Keratinocyte (primary cell): ENCODE results near the gene QRICH1. TPM values are rescaled to one million over a fixed set of nuclear protein-coding genes. Genes with fewer than 3 reads are reported as not detected.

Experiments used
- DNase-seq: peaks from one replicate; pipeline ENCODE4 v3.0.0-alpha.2; 2011; ENCODE audit warnings: low read depth, missing footprints, low spot score
- FAIRE-seq: peaks from 2 replicates; lab custom pipeline; 2011; peaks lifted over from hg19 to GRCh38; lab: Jason Lieb, UNC
- H2AFZ ChIP-seq: 2 replicates; pipeline ENCODE4 v1.6.0; 2012; ENCODE audit warnings: low read length, control low read depth, inconsistent platforms; ENCODE audit not compliant: control insufficient read depth
- H3K27ac ChIP-seq: 2 replicates; pipeline ENCODE4 v1.5.1; 2011; ENCODE audit warnings: low read length; ENCODE audit not compliant: control insufficient read depth, insufficient read depth
- H3K27me3 ChIP-seq: 3 replicates; pipeline ENCODE4 v1.6.0; 2011; ENCODE audit warnings: low read length; ENCODE audit not compliant: control insufficient read depth, insufficient read depth; ENCODE audit errors: extremely low read depth
- H3K36me3 ChIP-seq, 2 experiments: 2 replicates in 1 of 2; 3 replicates in 1 of 2; pipeline ENCODE4 v1.5.1; 2011; ENCODE audit warnings: low read length in 2 of 2, mild to moderate bottlenecking in 1 of 2; ENCODE audit not compliant: control insufficient read depth in 2 of 2, insufficient read depth in 2 of 2; ENCODE audit errors: extremely low read depth in 1 of 2
- H3K4me1 ChIP-seq: 3 replicates; pipeline ENCODE4 v1.5.1; 2011; ENCODE audit warnings: low read length; ENCODE audit not compliant: control insufficient read depth, insufficient read depth; ENCODE audit errors: extremely low read depth
- H3K4me2 ChIP-seq: 3 replicates; pipeline ENCODE4 v1.6.0; 2011; ENCODE audit warnings: low read depth, low read length; ENCODE audit not compliant: control insufficient read depth, insufficient read depth; ENCODE audit errors: extremely low read depth
- H3K4me3 ChIP-seq, 3 experiments: fragments of 200-600 bp in 1 of 3; sonication (generic) in 1 of 3; 2 replicates in 2 of 3; 3 replicates in 1 of 3; pipeline ENCODE4 v1.5.1; 2011 to 2016; ENCODE audit warnings: low read length in 3 of 3, mild to moderate bottlenecking in 3 of 3, control low read depth in 2 of 3, inconsistent platforms in 1 of 3, low read depth in 1 of 3, mixed read lengths in 1 of 3, mixed run types in 1 of 3, moderate library complexity in 1 of 3; ENCODE audit not compliant: control insufficient read depth in 2 of 3, insufficient read depth in 2 of 3; ENCODE audit errors: extremely low read depth in 1 of 3
- H3K79me2 ChIP-seq: 2 replicates; pipeline ENCODE4 v1.6.0; 2012; ENCODE audit warnings: low read length; ENCODE audit not compliant: control insufficient read depth, insufficient read depth
- H3K9ac ChIP-seq: 3 replicates; pipeline ENCODE4 v1.6.0; 2011; ENCODE audit warnings: low read length; ENCODE audit not compliant: control insufficient read depth, insufficient read depth; ENCODE audit errors: extremely low read depth
- H3K9me1 ChIP-seq: 3 replicates; pipeline ENCODE4 v1.6.0; 2011; ENCODE audit warnings: low read length; ENCODE audit not compliant: control insufficient read depth, insufficient read depth; ENCODE audit errors: extremely low read depth
- H3K9me3 ChIP-seq: 2 replicates; pipeline ENCODE4 v1.5.1; 2012; ENCODE audit warnings: low read depth, low read length; ENCODE audit not compliant: control insufficient read depth
- H4K20me1 ChIP-seq: 3 replicates; pipeline ENCODE4 v1.6.0; 2011; ENCODE audit warnings: low read length; ENCODE audit not compliant: control insufficient read depth, insufficient read depth; ENCODE audit errors: extremely low read depth
- CTCF ChIP-seq, 3 experiments: IDR thresholded peaks in 1 of 3; conservative IDR thresholded peaks in 1 of 3; optimal IDR thresholded peaks in 1 of 3; 2 replicates in 2 of 3; 3 replicates in 1 of 3; pipeline versions ENCODE3 to v1.5.1; 2011; ENCODE audit warnings: low read length in 3 of 3, mild to moderate bottlenecking in 3 of 3, moderate library complexity in 2 of 3, control low read depth in 1 of 3, inconsistent platforms in 1 of 3; ENCODE audit not compliant: insufficient read depth in 2 of 3; ENCODE audit errors: extremely low read depth in 1 of 3
- EZH2 ChIP-seq: IDR thresholded peaks from one replicate; pipeline ENCODE4 v1.6.1; 2012; ENCODE audit warnings: inconsistent platforms, mild to moderate bottlenecking, low read length, moderate library complexity
- dilution Hi-C: fragments of 300-500 bp; cut with MboI; formaldehyde crosslinking; loops from one replicate; pipeline ENCODE4 v1.7.0; 2020; ENCODE audit warnings: low sequenced_read_pairs; ENCODE audit not compliant: extremely low pct_ligation_motif_present
- polyA plus RNA-seq, 5 experiments: library from polyadenylated mRNA; depleted of rRNA in 3 of 5; stranded (reverse) in 3 of 5; stranded (forward) in 1 of 5; unstranded in 1 of 5; fragments of >200 nt; gene quantifications; 1 replicate in 1 of 5; 2 replicates in 3 of 5; 3 replicates in 1 of 5; pipeline versions ENCODE4 v1.2.1 to v1.2.3, GENCODE V29; 2011 to 2012; ENCODE audit warnings: missing spikeins in 2 of 5, low read depth in 1 of 5, low replicate concordance in 1 of 5
- small RNA-seq, 3 experiments: library from RNA; depleted of rRNA; stranded (forward); fragments of <200 nt; gene quantifications; one replicate each; pipeline ENCODE3, GENCODE V24; 2012; ENCODE audit warnings: low read depth in 3 of 3, low replicate concordance in 1 of 3; ENCODE audit not compliant: insufficient read length in 3 of 3

Gene QRICH1
- polyA plus RNA-seq, 1 donor (not counting 4 experiments of a cell fraction or from before 2014, with no cell fraction given): 60.4 TPM

GRCh38 chr3:48982016-48982415 is 111.9 kb downstream of the QRICH1 start:
- Histone ChIP-seq H3K4me3 (no peak overlapping the region), H3K9me1 (no peaks in the 10 kb centered on the region), H4K20me1 (no peaks in the 10 kb centered on the region), H3K36me3 (peaks cover 45 to 57% of the 10 kb centered on the region in 2 experiments), H3K4me1 (no peaks in the 10 kb centered on the region), H3K4me2 (no peak overlapping the region), H3K27ac (no peak overlapping the region), H3K9ac (no peak overlapping the region), H2AFZ (no peak overlapping the region), H3K79me2 (no peaks in the 10 kb centered on the region), H3K9me3 (no peaks in the 10 kb centered on the region), H3K27me3 (no peaks in the 10 kb centered on the region)
- no peak for TF ChIP-seq EZH2
- no peak for TF ChIP-seq CTCF (optimal IDR thresholded peaks at IDR 0.05 in 1 of 3, IDR thresholded peaks at IDR 0.05 in 1 of 3, conservative IDR thresholded peaks at IDR 0.05 in 1 of 3; ENCODE audit: extremely low read depth in 1 of 3, insufficient read depth in 2 of 3, low read length in 3 of 3)
- dilution Hi-C loops: no loop called here
- FAIRE-seq (no peak), DNase-seq (no peak)

- Histone ChIP-seq H3K79me2 (no peaks in the 10 kb centered on the region), H3K27me3 (no peaks in the 10 kb centered on the region), H3K9me1 (no peaks in the 10 kb centered on the region), H2AFZ (no peak overlapping the region), H3K27ac (no peak overlapping the region), H3K9ac (no peak overlapping the region), H3K4me1 (no peaks in the 10 kb centered on the region), H3K4me2 (no peak overlapping the region), H4K20me1 (no peaks in the 10 kb centered on the region), H3K36me3 (peaks cover 48 to 62% of the 10 kb centered on the region in 2 experiments), H3K4me3 (no peak overlapping the region), H3K9me3 (no peaks in the 10 kb centered on the region)
- dilution Hi-C loops: no loop called here
- DNase-seq (no peak), FAIRE-seq (no peak)
- no peak for TF ChIP-seq EZH2
- no peak for TF ChIP-seq CTCF (optimal IDR thresholded peaks at IDR 0.05 in 1 of 3, IDR thresholded peaks at IDR 0.05 in 1 of 3, conservative IDR thresholded peaks at IDR 0.05 in 1 of 3; ENCODE audit: extremely low read depth in 1 of 3, insufficient read depth in 2 of 3, low read length in 3 of 3)
These were observed 113.6 kb downstream of the QRICH1 start for GRCh38 chr3:48980295-48980694.

Small RNA genes within 50 kb of the gene (small RNA-seq; reads per million reads assigned to genes)
- gene MIR191 (2,108 to 14,259 (median 7,491) reads per million in 3 experiments), gene MIR425 (277 to 4,395 (median 4,216) reads per million in 3 experiments), gene RN7SL182P (0 reads per million in 3 experiments)

Other genes starting within 250 kb of the QRICH1 start
- gene PRKAR2A, start 246.2 kb downstream of the QRICH1 start, polyA plus RNA-seq: 18.6 to 23.6 TPM (median 23.2 TPM) in 3 replicates
- 22.4 to 27.4 TPM (median 22.6 TPM) in 3 replicates for gene SLC25A20, start 195.2 kb downstream of the QRICH1 start, polyA plus RNA-seq
- gene ARIH2, start 175.2 kb downstream of the QRICH1 start, polyA plus RNA-seq: 58.1 to 71.5 TPM (median 66.7 TPM) in 3 replicates
- 0.93 to 1.1 TPM (median 0.99 TPM) in 3 replicates for gene P4HTM, start 103.8 kb downstream of the QRICH1 start, polyA plus RNA-seq
- 61.5 to 90.9 TPM (median 77.4 TPM) in 3 replicates for gene WDR6, start 86.7 kb downstream of the QRICH1 start, polyA plus RNA-seq
- gene DALRD3, start 75.5 kb downstream of the QRICH1 start, polyA plus RNA-seq: 33.7 to 41.1 TPM (median 37.8 TPM) in 3 replicates
- gene NDUFAF3, start 72.0 kb downstream of the QRICH1 start, polyA plus RNA-seq: 38.3 to 70.1 TPM (median 44.8 TPM) in 3 replicates
- gene IMPDH2, start 64.7 kb downstream of the QRICH1 start, polyA plus RNA-seq: 199 to 221 TPM (median 210 TPM) in 3 replicates
- gene QARS1, start 10.7 kb upstream of the QRICH1 start, polyA plus RNA-seq: 131 to 177 TPM (median 162 TPM) in 3 replicates
- 21.2 to 31.5 TPM (median 23.1 TPM) in 3 replicates for gene USP19, start 26.8 kb upstream of the QRICH1 start, polyA plus RNA-seq
- 108 to 193 TPM (median 127 TPM) in 3 replicates for gene LAMB2, start 39.0 kb upstream of the QRICH1 start, polyA plus RNA-seq
- 18.8 to 27.7 TPM (median 21.5 TPM) in 3 replicates for gene CCDC71, start 72.3 kb upstream of the QRICH1 start, polyA plus RNA-seq
- 18.3 to 51.6 TPM (median 19.5 TPM) in 3 replicates for gene KLHDC8B, start 77.5 kb upstream of the QRICH1 start, polyA plus RNA-seq
- gene C3orf62, start 183.2 kb upstream of the QRICH1 start, polyA plus RNA-seq: 2.6 to 5.4 TPM (median 5.2 TPM) in 3 replicates
- gene USP4, start 246.0 kb upstream of the QRICH1 start, polyA plus RNA-seq: 39.5 to 47.8 TPM (median 45.6 TPM) in 3 replicates